Mucosa of gallbladder (tissue), 1 donor: Measurements from ENCODE around the gene AP5M1. TPM values are rescaled to one million over a fixed set of nuclear protein-coding genes. Genes with fewer than 3 reads are reported as not detected.

Experiments
- total RNA-seq: library from RNA; stranded (reverse); gene quantifications from one replicate; pipeline ENCODE4 v1.2.1, GENCODE V29; 2021
- donor health status: DM: no; HTN: no; CAD: no.

Gene AP5M1
- total RNA-seq, 1 donor from 2014 or later = 48.9 TPM

Other genes with a start within 250 kb of the AP5M1 start
- gene EXOC5, start 66 bp upstream of the AP5M1 start, total RNA-seq = 49.5 TPM
- 17.8 TPM for gene NAA30, start 121.6 kb downstream of the AP5M1 start, total RNA-seq
- 110 TPM for gene CCDC198, start 224.9 kb downstream of the AP5M1 start, total RNA-seq